Stimulated activated CD8-positive, alpha-beta memory T cell treated with anti-CD3 and anti-CD28 coated beads, Interleukin-12 subunit alpha, Interleukin-12 subunit beta, amount 100 ng/mL, for 1 hour (primary cell): ENCODE results near the gene BIRC6.
"Not testable (repeated sequence)": the region's sequence is repeated elsewhere in the genome, so short reads cannot be mapped to it uniquely, and the experiment has no call there.

Experiments used
- DNase-seq: peaks from one replicate; pipeline ENCODE4 v3.0.0-alpha.2; 2020; ENCODE audit warnings: low read depth

BIRC6 gene

DNA sequence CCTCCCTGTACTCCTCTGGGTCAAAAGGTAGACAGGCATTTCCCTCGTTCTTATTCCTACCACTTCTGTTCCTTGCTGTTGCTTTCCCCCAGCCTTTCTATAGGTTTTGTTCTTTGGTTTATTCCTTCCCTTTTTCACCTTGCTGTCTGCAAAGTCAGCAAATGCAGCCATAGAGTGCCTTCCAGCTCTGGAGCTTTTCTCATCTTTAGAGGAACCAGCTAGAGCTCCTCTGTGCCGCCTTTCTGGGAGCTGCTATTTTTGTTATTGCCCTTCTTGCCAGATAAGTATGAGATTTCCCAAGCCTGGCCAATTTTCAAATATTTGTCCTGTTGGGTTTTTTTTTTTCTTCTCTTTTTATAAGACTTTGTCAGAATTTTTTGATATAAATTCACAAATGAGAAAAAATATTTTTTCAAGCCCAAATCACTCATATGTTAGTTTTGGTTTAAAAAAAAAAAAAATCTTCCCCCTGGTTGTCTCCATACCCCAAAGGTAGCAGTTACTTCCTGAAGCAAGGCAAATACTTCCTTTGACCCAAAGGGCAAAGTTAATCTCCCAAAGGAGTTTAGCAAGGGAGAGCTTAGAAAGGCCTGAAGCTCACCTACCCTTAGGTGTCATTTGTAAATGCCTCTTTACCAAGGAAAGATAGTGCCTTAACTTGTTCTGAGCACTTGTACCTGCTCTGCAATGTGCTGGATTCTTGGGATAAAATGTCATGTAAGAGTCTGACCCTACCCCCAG is 265.9 kb downstream of the BIRC6 start:
- no peak for DNase-seq

DNA sequence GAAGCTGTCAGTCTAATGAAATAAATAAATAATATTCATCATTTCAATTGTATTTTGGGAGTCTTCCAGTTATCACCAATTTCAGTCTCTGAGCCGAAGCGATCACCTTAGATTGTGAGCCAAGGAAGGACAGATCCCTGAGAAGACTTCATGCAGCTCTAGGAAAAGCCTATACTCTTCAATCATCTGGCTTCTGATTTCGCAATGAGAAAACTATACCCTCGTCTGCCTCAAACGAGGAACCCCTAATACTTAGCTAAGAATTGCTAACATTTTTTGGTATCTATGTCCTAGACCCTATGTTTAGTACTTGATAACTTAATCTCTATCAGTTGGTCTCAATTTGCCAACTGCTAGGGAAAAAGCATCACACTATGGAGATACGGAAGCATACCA is 266.5 kb downstream of the BIRC6 start:
- DNase-seq: no peak

DNA sequence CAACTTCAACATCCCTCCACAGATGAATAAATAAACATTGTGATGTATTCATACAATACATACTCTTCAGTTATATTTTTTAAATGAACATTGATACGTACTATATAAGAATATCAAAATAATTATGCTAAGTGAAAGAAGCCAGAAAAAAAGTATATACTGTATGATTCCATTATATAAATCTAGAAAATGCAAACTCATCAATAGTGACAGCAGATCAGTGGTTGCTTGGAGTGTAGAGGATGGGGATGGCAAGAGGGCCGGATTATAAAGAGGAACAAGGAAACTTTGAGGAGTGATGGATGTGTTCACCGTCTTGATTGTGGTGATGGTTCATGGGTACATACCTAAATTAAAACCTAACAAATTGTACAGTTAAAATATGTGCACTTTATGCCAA is 268.0 kb downstream of the BIRC6 start:
- DNase-seq: no peak

DNA sequence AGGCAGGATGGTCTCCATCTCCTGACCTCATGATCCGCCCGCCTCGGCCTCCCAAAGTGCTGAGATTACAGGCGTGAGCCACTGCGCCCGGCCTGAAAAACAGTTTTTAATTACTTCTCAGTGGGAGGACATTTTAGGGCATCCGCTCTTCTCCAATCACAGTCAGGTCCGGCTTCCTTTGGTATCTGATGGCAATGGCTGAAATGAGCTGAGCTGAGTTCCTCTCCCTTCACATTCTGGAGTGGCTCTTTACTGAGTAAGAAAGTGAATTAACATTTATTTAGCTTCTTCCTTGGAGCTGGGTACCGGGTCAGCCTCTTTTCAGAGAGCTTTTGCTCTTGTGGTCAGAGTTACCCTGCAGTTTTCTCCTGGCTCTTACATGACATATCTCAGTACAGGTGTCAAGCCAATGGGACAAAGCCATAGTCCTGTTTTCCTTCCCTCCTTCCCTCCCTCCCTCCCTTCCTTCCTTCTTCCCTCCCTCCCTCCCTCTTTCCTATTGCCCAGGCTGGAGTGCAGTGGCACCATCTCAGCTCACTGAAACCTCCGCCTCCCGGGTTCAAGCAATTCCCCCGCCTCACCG is 269.9 kb downstream of the BIRC6 start:
- no peak for DNase-seq

DNA sequence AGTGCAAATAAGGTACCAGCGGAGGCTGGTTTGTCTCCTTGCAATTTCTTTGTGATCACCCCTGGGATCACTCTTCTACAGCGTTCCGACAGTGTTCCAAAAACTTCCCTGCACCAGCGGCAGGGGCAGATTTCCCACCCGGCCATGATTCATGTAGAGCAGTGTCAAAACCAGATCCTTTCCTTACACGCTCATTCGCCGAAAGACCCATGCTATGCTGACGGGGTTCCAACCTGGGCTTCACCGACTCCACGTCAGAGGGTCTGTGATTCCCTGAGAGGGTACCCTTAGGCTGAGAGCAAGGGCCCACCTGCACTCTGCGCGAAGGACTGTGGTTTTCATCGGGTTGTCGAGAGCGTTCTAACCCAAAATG is 270.6 kb downstream of the BIRC6 start:
- DNase-seq: no peak

DNA sequence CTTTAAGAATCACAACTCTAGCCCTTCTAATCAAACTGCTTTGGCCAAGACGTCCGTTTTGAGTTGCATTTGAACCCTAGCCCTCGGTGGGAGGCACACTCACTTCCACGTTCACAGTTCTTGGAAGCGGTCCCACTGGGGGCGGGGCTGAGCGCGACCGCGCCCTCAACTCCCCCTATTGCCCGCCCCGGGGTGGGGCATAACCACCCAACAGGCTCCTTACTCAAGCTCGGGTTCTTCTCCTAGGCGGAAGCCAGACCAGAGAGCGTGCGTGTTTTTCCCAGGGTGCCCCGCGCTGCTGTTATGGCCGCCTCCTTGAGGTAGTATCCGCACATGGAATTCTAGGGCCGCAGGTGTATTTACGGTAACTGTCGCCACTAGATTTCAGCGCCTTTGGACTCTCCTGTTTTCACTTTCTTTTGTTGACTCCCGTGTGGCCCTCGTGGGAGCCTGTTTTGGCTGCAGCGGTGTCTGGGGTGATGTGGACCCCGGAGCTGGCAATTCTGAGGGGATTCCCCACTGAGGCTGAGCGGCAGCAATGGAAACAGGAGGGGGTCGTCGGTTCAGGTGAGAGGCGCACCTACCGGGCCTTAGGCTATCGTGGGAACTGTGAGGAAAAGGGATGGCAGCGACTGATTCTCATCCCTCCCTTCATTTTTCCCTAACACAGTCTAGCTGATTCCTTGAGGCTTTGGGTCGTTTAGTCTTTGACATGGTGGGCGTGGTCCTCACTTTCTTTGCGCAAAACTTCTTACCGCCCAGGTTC is 271.2 kb downstream of the BIRC6 start, which contains the start of gene TTC27:
TSS of gene TTC27 (plus strand) at position 237 of the 766 bp plus-strand sequence. CDS start at position 480, 243 bp downstream.
- peak; percentile 91 for DNase-seq

DNA sequence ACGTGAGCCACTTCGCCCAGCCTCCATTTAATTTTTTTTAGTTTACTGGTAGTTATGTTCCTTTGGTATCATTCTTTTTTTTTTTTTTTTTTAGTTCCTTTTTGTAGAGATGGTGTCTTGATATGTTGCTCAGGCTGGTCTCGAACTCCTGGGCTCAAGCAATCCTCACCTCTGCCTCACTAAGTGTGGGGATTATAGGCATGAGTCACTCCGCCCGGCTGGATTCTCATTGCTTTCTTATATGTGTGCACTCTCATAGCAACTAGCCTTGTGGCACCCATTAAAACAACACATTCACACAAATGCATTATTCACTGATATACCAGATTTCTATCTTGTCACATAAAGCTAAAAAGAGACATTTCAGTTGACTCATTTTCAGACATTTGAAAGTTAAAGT is 275.3 kb downstream of the BIRC6 start:
- DNase-seq: no peak

DNA sequence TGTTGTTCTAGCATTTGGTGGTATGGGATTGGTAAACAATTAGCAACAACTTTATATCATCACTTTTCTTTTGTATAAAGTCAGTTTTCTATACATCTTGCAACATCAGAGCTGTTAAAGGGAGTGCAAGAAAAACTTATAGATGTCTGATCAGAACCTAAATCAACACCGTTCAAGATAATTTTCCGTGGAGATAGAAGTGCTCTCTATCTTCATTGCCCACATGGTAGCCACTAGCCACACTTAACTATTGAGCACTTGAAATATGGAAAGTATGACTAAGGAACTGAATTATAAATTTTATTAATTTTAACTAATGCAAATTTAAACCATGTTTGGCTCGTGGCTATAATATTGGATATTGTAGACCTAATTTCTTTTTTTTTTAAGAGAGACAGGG is 276.2 kb downstream of the BIRC6 start:
- no peak for DNase-seq

DNA sequence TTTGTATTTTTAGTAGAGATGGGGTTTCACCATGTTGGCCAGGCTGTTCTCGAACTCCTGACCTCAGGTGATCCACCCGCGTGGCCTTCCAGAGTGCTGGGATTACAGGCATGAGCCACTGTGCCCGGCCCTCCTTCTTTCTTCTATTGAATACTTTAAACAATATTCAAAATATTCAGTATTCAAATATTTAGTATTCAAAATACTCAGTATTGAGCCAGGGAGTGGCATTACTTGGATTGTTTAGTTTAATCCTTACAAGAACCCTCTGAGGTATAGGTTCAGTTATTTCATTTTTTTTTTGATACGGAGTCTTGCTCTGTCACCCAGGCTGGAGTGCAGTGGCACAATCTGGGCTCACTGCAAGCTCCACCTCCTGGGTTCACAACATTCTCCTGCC is 281.7 kb downstream of the BIRC6 start:
- DNase-seq: not testable (repeated sequence)

DNA sequence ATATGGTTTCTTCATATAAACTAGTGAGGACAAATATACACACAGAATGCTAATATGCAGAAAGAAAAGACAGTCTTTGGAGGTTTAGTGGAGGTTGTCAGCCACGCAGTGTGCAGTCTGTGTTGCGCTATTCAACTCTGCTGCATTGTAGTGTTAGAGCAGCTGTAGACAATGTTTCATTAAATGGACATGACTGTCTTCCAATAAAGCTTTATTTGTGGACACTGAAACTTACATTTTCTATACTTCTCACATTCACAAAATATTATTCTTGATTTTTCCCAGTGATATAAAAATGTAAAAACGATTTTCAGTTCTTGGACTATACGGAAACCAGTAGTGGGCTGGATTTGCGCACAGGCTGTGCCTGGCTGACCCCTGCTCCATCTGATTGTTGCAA is 284.4 kb downstream of the BIRC6 start:
- no peak for DNase-seq

DNA sequence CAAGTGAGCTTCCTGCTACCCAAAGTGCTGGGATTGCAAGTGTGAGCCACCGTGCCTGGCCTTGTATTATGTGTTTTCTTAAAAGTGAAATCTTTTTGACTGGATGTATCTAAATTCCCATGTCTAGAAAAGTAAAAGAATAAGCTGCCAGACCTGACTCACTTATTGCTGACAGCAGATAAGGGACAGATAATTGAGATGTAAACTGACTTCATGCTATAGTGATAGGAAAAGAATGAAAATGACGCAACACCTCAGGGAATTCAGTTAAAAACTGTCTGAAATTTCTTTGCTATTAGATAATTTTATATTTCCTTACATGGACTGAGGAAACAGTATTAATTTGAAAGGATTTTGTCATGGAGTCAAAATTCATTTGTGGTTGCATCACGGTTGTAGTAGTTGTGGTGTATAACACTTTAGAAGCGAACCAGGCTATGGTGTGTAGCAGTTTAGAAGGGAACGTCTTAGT is 290.4 kb downstream of the BIRC6 start:
- no peak for DNase-seq

DNA sequence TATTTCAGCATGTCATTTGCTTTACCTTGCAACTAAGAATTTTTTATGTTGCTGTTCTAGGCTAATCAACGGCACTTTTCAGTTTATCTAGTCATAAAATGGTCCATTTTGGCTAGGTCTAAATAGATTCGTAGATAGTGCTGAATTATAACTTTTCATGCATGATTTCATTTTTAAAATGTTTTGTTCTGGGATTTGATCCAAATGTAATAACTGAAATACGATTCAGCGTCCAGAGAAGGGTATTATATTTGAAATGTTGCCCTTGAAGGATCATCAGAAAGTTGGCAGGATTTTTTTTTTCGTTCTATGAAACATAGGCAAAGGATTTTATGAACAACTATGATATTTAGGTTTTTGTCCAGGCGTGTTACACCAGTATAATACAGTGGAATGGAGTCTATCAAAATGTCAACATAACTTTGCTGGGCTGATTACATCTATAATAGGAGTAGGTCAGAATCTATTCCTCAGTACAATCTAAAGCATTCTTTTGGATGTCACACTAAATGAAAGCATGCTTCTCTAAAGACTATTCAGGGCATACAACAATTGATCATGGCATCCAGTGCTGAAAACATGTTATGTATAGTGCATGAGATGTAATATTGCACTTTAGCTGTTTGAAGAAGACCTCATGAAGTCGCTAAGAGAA is 295.9 kb downstream of the BIRC6 start:
- no peak for DNase-seq

DNA sequence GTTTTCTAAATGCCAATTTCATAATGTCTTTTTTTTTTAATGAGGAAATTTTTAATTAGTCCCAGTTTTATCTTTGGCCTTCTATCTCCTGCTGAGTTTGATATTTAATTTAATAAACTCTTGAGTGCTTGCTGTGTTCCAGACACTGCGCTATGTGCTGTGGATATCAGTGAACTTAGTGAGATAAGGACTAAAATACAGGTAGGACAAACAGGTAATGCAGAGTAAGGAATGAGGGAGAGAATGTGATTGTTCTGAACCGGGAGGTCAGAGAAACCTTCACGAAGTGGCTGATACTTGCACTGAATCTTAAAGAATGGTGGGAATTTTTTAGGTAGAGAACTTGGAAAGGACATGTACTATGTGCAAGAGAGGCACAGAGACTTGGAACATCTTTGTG is 299.2 kb downstream of the BIRC6 start:
- no peak for DNase-seq

DNA sequence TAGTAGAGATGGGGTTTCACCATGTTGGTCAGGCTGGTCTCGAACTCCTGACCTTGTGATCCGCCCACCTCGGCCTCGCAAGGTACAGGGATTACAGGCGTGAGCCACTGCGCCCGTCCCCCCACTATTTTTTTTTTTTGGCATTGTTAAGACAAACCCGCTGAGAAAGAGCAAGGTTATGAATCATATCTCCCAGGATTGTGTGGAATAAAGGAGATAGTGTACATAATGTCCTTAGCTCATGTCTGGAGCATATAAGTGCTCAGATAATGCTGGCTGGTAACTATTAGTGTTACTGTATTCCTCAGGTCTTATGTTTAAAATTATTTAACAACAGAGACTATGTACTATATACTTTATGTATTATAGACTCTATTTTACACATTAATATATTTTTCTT is 307.0 kb downstream of the BIRC6 start:
- no peak for DNase-seq

DNA sequence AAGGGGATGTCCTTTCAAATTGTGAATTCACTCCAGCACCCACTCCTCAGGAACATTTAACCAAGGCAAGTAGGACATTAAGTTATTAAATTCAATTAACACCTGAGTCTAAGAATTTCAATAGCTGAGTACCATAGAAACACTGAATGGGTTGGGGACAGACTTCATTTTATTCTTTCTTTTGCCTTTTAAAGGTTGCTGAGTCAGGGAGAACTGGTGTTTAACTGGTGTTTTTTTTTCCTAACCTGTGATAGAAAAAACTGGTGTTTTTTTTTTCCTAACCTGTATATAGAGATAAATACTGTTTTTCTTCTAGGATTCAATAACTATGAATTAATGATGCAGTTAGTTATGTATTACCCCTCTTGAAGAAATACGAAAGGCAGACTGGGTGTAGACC is 309.9 kb downstream of the BIRC6 start:
- DNase-seq: no peak

DNA sequence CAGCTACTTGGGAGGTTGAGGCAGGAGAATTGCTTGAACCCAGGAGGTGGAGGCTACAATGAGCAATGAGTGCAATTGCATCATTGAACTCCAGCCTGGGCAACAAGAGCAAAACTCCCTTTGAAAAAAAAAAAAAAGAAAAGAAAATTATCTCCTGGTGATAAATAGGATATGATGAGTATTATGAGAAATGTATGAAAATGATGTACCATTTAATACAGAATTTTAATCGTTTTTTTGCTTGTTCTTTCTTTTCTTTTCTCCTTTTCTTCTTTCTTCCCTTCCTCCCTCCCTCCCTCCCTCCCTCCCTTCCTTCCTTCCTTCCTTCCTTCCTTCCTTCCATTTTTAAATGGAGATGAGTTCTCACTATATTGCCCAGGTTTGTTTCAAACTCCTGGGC is 311.4 kb downstream of the BIRC6 start:
- no peak for DNase-seq
